Caco-2 (cell line): ENCODE data around the gene CHD9. TPM values are rescaled to one million over a fixed set of nuclear protein-coding genes. Genes with fewer than 3 reads are reported as not detected.
A peak's percentile ranks its signal among the peaks of the same experiment; 100 is the strongest.

Source experiments
- BruUV-seq: library from RNA; stranded (reverse); fragments of 400-500 nt; replicated peaks from 2 replicates; lab custom pipeline; 2021; lab: Mats Ljungman, UMichigan
- CTCF ChIA-PET: fragments of 300-600 bp; sonication (Branson Sonifier 250); formaldehyde crosslinking; loops from one replicate; lab custom pipeline; 2022; ENCODE audit warnings: antibody characterized with exemption; lab: Charles Lee
- POLR2A ChIA-PET: fragments of 300-600 bp; sonication (Branson Sonifier 250); formaldehyde crosslinking; loops from one replicate; lab custom pipeline; 2022; ENCODE audit warnings: antibody characterized with exemption; lab: Charles Lee
- DNase-seq, 2 experiments: peaks; one replicate each; pipeline versions ENCODE4 v3.0.0 to v3.0.0-alpha.2; 2020 to 2022
- H3K27me3 ChIP-seq: replicated peaks from 2 replicates; pipeline ENCODE4 v1.6.0; 2011; ENCODE audit warnings: low read length; ENCODE audit not compliant: control insufficient read depth, insufficient read depth
- H3K36me3 ChIP-seq: 2 replicates; pipeline ENCODE4 v1.5.1; 2011; ENCODE audit warnings: low read length; ENCODE audit not compliant: control insufficient read depth, insufficient read depth
- H3K4me1 ChIP-seq: fragments of 250-450 bp; sonication (Bioruptor Pico); 2 replicates; pipeline ENCODE4 v1.5.1; 2020; ENCODE audit warnings: mild to moderate bottlenecking
- H3K4me3 ChIP-seq: 2 replicates; pipeline ENCODE4 v1.5.1; 2011; ENCODE audit warnings: low read depth, mild to moderate bottlenecking, control low read depth, low read length
- H3K9me3 ChIP-seq: fragments of 250-450 bp; sonication (Bioruptor Pico); 2 replicates; pipeline ENCODE4 v1.5.1; 2020; ENCODE audit warnings: mild to moderate bottlenecking, moderate library complexity
- H3K27ac Mint-ChIP-seq: one replicate; pipeline ENCODE4 v1.8.0; 2022; ENCODE audit warnings: mixed read lengths; ENCODE audit not compliant: unreplicated experiment
- H3K27me3 Mint-ChIP-seq: one replicate; pipeline ENCODE4 v1.8.0; 2022; ENCODE audit warnings: mixed read lengths; ENCODE audit not compliant: insufficient read depth, unreplicated experiment
- H3K36me3 Mint-ChIP-seq: one replicate; pipeline ENCODE4 v1.8.0; 2022; ENCODE audit warnings: mild to moderate bottlenecking, mixed read lengths; ENCODE audit not compliant: insufficient read depth, unreplicated experiment
- H3K4me1 Mint-ChIP-seq: one replicate; pipeline ENCODE4 v1.8.0; 2022; ENCODE audit warnings: low read depth, mixed read lengths; ENCODE audit not compliant: unreplicated experiment
- H3K4me3 Mint-ChIP-seq: one replicate; pipeline ENCODE4 v1.8.0; 2022; ENCODE audit warnings: mild to moderate bottlenecking, moderate library complexity, mixed read lengths; ENCODE audit not compliant: unreplicated experiment
- H3K9me3 Mint-ChIP-seq: one replicate; pipeline ENCODE4 v1.8.0; 2022; ENCODE audit warnings: mixed read lengths; ENCODE audit not compliant: unreplicated experiment
- intact Hi-C: fragments of 100-400 bp; cut with micrococcal nuclease; formaldehyde crosslinking; loops from one replicate; pipeline ENCODE4 v1.10.0; 2022; ENCODE audit not compliant: unreplicated experiment
- total RNA-seq: library from RNA; stranded (reverse); gene quantifications from 2 replicates; pipeline ENCODE4 v1.2.3, GENCODE V29; 2022
- TF ChIP-seq, protein P1 (sequence below), 2 experiments: fragments of 200-600 bp in 1 of 2; IDR thresholded peaks; 1 replicate in 1 of 2; 2 replicates in 1 of 2; pipeline versions ENCODE4 v1.5.1 to v1.8.0; 2011 to 2022; ENCODE audit warnings: antibody characterized with exemption in 1 of 2, control low read depth in 1 of 2, inconsistent platforms in 1 of 2, low read depth in 1 of 2, low read length in 1 of 2, mild to moderate bottlenecking in 1 of 2, moderate library complexity in 1 of 2; ENCODE audit not compliant: insufficient read depth in 1 of 2, severe bottlenecking in 1 of 2, unreplicated experiment in 1 of 2

CHD9 gene
- total RNA-seq, 1 experiment from 2014 or later, result 29.1 TPM

DNA sequence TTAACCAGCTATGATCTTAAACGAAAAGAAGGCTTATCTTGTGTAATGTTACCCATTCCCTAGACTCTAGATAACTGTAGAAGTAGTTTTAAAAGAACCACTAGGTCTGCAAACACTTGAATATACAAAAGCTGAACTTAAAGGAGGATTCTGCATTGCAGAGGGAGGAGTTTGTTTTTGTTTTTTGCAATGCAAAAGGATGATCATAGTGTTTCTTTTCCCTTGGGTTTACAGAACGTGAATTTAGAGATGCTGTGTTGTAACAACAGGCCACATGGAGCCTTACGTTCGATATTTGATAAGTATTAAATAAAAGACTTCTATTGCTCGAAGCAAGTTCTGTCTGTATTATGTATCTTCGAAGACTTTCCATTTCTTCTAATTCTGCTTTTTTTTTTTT lies 77.6 kb downstream of the CHD9 start:
- H3K9me3 Mint-ChIP-seq, result no peaks in the 10 kb centered on the region
- POLR2A ChIA-PET, result no interaction called here
- peaks cover 26% of the 10 kb centered on the region for H3K4me1 Mint-ChIP-seq
- H3K27ac Mint-ChIP-seq, result peak overlapping the region; percentile 81
- Histone ChIP-seq H3K4me3 (peak overlapping the region; percentile 98; the same call in 1 of the 2 replicates), H3K36me3 (no peaks in the 10 kb centered on the region), H3K4me1 (peaks cover 28% of the 10 kb centered on the region), H3K9me3 (no peaks in the 10 kb centered on the region), H3K27me3 (no peaks in the 10 kb centered on the region)
- TF ChIP-seq, protein P1, sequence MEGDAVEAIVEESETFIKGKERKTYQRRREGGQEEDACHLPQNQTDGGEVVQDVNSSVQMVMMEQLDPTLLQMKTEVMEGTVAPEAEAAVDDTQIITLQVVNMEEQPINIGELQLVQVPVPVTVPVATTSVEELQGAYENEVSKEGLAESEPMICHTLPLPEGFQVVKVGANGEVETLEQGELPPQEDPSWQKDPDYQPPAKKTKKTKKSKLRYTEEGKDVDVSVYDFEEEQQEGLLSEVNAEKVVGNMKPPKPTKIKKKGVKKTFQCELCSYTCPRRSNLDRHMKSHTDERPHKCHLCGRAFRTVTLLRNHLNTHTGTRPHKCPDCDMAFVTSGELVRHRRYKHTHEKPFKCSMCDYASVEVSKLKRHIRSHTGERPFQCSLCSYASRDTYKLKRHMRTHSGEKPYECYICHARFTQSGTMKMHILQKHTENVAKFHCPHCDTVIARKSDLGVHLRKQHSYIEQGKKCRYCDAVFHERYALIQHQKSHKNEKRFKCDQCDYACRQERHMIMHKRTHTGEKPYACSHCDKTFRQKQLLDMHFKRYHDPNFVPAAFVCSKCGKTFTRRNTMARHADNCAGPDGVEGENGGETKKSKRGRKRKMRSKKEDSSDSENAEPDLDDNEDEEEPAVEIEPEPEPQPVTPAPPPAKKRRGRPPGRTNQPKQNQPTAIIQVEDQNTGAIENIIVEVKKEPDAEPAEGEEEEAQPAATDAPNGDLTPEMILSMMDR (IDR thresholded peaks at IDR 0.05; ENCODE audit: insufficient read depth in 1 of 2, low read depth in 1 of 2, low read length in 1 of 2, severe bottlenecking in 1 of 2, unreplicated experiment in 1 of 2), result no peak
- CTCF ChIA-PET, result interaction anchor here (0.9 kb wide), 1 partner anchor 76 kb away, joined by 3 read pairs; no protein-coding TSS in a partner anchor
- intact Hi-C loops, result loop anchor here (10.0 kb wide), 1 partner anchor 302 kb away; the partner anchor contains the start of gene RBL2
- DNase-seq, result no peak
- BruUV-seq, result no TSS peak
- peaks cover 6% of the 10 kb centered on the region for H3K36me3 Mint-ChIP-seq
- peak overlapping the region; percentile 83 for H3K4me3 Mint-ChIP-seq
- H3K27me3 Mint-ChIP-seq, result no peaks in the 10 kb centered on the region

GRCh38 chr16:53135329-53135728 lies 80.5 kb downstream of the CHD9 start:
- Mint-ChIP-seq H3K9me3 (no peaks in the 10 kb centered on the region), H3K27me3 (no peaks in the 10 kb centered on the region), H3K4me3 (no peak overlapping the region), H3K4me1 (peaks cover 15% of the 10 kb centered on the region), H3K36me3 (peaks cover 6% of the 10 kb centered on the region), H3K27ac (no peak overlapping the region)
- Histone ChIP-seq H3K4me3 (no peak overlapping the region), H3K9me3 (no peaks in the 10 kb centered on the region), H3K27me3 (no peaks in the 10 kb centered on the region), H3K4me1 (peaks cover 19% of the 10 kb centered on the region), H3K36me3 (no peaks in the 10 kb centered on the region; the same call in 1 of the 2 replicates)
- ChIA-PET CTCF (no interaction called here), POLR2A (no interaction called here)
- intact Hi-C loops, result loop anchor here (10.0 kb wide), 1 partner anchor 299 kb away; the partner anchor contains the start of gene RBL2
- TF ChIP-seq, protein P1 (IDR thresholded peaks at IDR 0.05; ENCODE audit: insufficient read depth in 1 of 2, low read depth in 1 of 2, low read length in 1 of 2, severe bottlenecking in 1 of 2, unreplicated experiment in 1 of 2), result no peak
- no peak for DNase-seq
- BruUV-seq, result no TSS peak

GRCh38 chr16:53142823-53143568 lies 88.2 kb downstream of the CHD9 start:
- Mint-ChIP-seq H3K27ac (no peak overlapping the region), H3K9me3 (no peaks in the 10 kb centered on the region), H3K4me3 (no peak overlapping the region), H3K27me3 (no peaks in the 10 kb centered on the region), H3K36me3 (no peaks in the 10 kb centered on the region), H3K4me1 (no peaks in the 10 kb centered on the region)
- Histone ChIP-seq H3K27me3 (no peaks in the 10 kb centered on the region), H3K9me3 (no peaks in the 10 kb centered on the region), H3K36me3 (no peaks in the 10 kb centered on the region; the same call in 1 of the 2 replicates), H3K4me3 (no peak overlapping the region), H3K4me1 (peaks cover 8% of the 10 kb centered on the region)
- intact Hi-C loops, result no loop called here
- ChIA-PET CTCF (no interaction called here), POLR2A (no interaction called here)
- TF ChIP-seq, protein P1 (IDR thresholded peaks at IDR 0.05; ENCODE audit: insufficient read depth in 1 of 2, low read depth in 1 of 2, low read length in 1 of 2, severe bottlenecking in 1 of 2, unreplicated experiment in 1 of 2), result no peak
- no TSS peak for BruUV-seq
- peak; percentile 21 to 43 for DNase-seq
